Measurements from ENCODE around the gene ZNF841. TPM values are rescaled to one million over a fixed set of nuclear protein-coding genes. Genes with fewer than 3 reads are reported as not detected.

Gene ZNF841
- total RNA-seq, 6 donors from 2014 or later: 13.7 to 32.5 (median 17.1) TPM

DNA sequence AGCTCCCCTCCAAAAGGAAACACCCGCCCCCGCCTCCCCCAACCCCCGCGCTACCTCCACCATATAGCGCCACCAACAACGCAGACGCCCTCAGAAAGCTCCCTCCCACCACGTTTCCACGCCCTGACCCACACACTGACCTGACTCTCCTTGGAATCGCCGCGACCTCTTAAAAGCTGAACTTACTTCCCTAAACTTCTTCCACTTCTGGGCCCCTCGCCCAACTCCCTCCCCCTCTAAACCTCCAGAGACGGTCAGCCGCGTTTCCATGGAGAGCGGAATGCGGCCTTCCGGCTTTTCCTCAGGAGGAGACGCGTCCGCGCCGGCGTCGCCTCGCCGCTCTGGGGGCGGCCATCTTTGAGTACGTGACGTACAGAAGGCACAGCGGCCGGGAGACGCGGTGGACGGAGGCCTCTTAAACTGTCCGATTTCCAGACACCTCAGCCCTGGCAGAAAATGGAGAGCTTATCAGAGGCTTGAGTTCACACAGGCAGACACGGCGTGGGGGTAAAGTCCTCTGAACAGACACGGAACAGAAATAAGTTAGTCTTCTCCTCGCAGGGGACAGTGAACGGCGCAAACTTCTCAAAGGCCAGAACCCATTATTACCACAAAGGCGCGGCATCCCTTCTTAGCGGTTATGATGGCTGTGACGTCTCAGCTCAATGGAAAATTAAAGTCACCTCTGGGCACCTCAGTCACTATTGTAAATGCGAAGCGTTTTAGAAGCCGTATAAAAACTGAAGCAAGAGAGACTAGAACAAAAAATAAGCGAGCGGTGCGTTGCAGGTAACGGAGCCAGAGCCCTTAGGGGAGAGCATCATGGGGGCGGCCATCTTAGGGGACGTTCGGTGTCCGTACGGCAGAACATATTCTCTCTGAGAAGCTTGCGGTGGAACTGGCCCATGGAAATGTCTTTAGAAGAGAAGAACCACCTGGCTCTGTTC is 46.7 kb downstream of the ZNF841 start, which contains the start of gene ZNF432:
TSS of gene ZNF432 (minus strand) at position 284 of the 947 bp plus-strand sequence. CDS start 1,970 bp downstream, outside the sequence.
- peaks cover 0 to 12% (median 7%) of the 10 kb centered on the region in 4 donors for H3K4me1 ChIP-seq
- H3K4me3 ChIP-seq: peak within 1 kb of the TSS; percentile 55 to 69 (median 66)
- no peaks in the 10 kb centered on the region for H3K27me3 ChIP-seq
- H3K27ac ChIP-seq: peak within 1 kb of the TSS; percentile 89 to 96 (median 94)
- ATAC-seq (ENCODE audit: low FRiP score in 2 of 2): peak; percentile 98 to 99
- WGBS, 2 donors: 1% methylated on average over 38 to 57 of the region's 60 CpGs
- no peak for TF ChIP-seq EP300 (IDR thresholded peaks at IDR 0.05)
- peak; percentile 70 to 82 for TF ChIP-seq POLR2AphosphoS5 (IDR thresholded peaks at IDR 0.05)
- TF ChIP-seq POLR2A (IDR thresholded peaks at IDR 0.05): peak in 2 of 4 donors; percentile 53 to 76
- TF ChIP-seq, protein P1, sequence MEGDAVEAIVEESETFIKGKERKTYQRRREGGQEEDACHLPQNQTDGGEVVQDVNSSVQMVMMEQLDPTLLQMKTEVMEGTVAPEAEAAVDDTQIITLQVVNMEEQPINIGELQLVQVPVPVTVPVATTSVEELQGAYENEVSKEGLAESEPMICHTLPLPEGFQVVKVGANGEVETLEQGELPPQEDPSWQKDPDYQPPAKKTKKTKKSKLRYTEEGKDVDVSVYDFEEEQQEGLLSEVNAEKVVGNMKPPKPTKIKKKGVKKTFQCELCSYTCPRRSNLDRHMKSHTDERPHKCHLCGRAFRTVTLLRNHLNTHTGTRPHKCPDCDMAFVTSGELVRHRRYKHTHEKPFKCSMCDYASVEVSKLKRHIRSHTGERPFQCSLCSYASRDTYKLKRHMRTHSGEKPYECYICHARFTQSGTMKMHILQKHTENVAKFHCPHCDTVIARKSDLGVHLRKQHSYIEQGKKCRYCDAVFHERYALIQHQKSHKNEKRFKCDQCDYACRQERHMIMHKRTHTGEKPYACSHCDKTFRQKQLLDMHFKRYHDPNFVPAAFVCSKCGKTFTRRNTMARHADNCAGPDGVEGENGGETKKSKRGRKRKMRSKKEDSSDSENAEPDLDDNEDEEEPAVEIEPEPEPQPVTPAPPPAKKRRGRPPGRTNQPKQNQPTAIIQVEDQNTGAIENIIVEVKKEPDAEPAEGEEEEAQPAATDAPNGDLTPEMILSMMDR (IDR thresholded peaks at IDR 0.05): no peak
- H3K9me3 ChIP-seq: peaks cover 8 to 56% (median 40%) of the 10 kb centered on the region in 4 donors
- peaks cover 12 to 29% (median 19%) of the 10 kb centered on the region in 4 donors for H3K36me3 ChIP-seq
- DNase-seq: peak; percentile 96 to 97

- WGBS, 2 donors: 93 to 95% methylated on average over 4 of the region's 4 CpGs
- no peak overlapping the region for H3K27ac ChIP-seq
- no peaks in the 10 kb centered on the region for H3K4me1 ChIP-seq
- H3K36me3 ChIP-seq: peaks cover 57 to 92% (median 81%) of the 10 kb centered on the region in 4 donors
- ATAC-seq (ENCODE audit: low FRiP score in 2 of 2) (no peak), DNase-seq (no peak)
- no peaks in the 10 kb centered on the region for H3K27me3 ChIP-seq
- no peak for TF ChIP-seq POLR2AphosphoS5 (IDR thresholded peaks at IDR 0.05)
- H3K4me3 ChIP-seq: no peak overlapping the region
- H3K9me3 ChIP-seq: peaks cover 67 to 90% (median 83%) of the 10 kb centered on the region in 4 donors
These were observed 56.4 kb downstream of the ZNF841 start for GRCh38 chr19:52039169-52039568.

GRCh38 chr19:52034051-52034728 is 61.4 kb downstream of the ZNF841 start:
- Histone ChIP-seq H3K36me3 (peaks cover 36 to 57% (median 55%) of the 10 kb centered on the region in 4 donors), H3K27me3 (no peaks in the 10 kb centered on the region), H3K27ac (no peak overlapping the region), H3K9me3 (peaks cover 76 to 91% (median 87%) of the 10 kb centered on the region in 4 donors), H3K4me1 (no peaks in the 10 kb centered on the region), H3K4me3 (no peak overlapping the region)
- TF ChIP-seq EP300 (IDR thresholded peaks at IDR 0.05) (no peak), POLR2AphosphoS5 (IDR thresholded peaks at IDR 0.05) (no peak), POLR2A (IDR thresholded peaks at IDR 0.05) (no peak)
- TF ChIP-seq, protein P1 (IDR thresholded peaks at IDR 0.05): no peak
- ATAC-seq (ENCODE audit: low FRiP score in 2 of 2) (no peak), DNase-seq (no peak)
- 96 to 98% methylated on average over 12 of the region's 12 CpGs for WGBS, 2 donors

DNA sequence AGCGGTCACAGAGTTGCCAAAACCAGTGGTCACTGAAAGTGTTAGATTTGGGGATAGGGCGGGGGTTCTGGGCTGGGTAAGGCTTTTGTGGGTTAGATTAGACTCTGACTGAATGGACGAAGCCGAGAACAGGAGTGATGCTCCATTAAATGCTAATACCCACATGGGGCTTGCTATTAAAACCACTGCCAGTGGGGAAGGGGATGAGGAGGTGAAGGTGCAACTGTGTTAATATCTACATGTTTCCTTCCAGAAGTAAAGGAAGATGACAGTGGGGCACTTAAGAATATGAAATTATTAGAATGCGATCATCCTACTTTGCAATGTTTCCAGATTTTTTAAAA is 66.8 kb downstream of the ZNF841 start:
- peak overlapping the region; percentile 48 to 80 (median 62) for H3K4me3 ChIP-seq
- H3K4me1 ChIP-seq: peaks cover 7 to 14% (median 11%) of the 10 kb centered on the region in 4 donors

More for the DNA sequence above, 66.8 kb downstream of the ZNF841 start:
- Histone ChIP-seq H3K27ac (peak overlapping the region; percentile 90 to 93 (median 92)), H3K36me3 (peaks cover 10 to 23% (median 19%) of the 10 kb centered on the region in 4 donors), H3K9me3 (peaks cover 38 to 60% (median 53%) of the 10 kb centered on the region in 4 donors), H3K27me3 (no peaks in the 10 kb centered on the region)
- 23 to 25% methylated on average over 5 of the region's 5 CpGs for WGBS, 2 donors
- DNase-seq: no peak
- TF ChIP-seq, protein P1 (IDR thresholded peaks at IDR 0.05): no peak
- TF ChIP-seq EP300 (IDR thresholded peaks at IDR 0.05): no peak
- ATAC-seq (ENCODE audit: low FRiP score in 2 of 2): peak; percentile 23 to 38
